Parathyroid adenoma (tissue), 2 donors: ENCODE measurements around the gene CEP85L.

Source experiments
- H2AFZ ChIP-seq: fragments of 300-600 bp; sonication (generic); one replicate; pipeline ENCODE4 v1.7.0; 2017; ENCODE audit warnings: antibody characterized with exemption, mild to moderate bottlenecking
- H3K27ac ChIP-seq: fragments of 300-600 bp; sonication (generic); one replicate; pipeline ENCODE4 v1.7.0; 2017
- H3K27me3 ChIP-seq: fragments of 300-600 bp; sonication (generic); one replicate; pipeline ENCODE4 v1.7.0; 2017; ENCODE audit warnings: low read length; ENCODE audit not compliant: control insufficient read depth, insufficient read depth
- H3K36me3 ChIP-seq: fragments of 300-600 bp; sonication (generic); one replicate; pipeline ENCODE4 v1.7.0; 2017; ENCODE audit warnings: low read length; ENCODE audit not compliant: control insufficient read depth, insufficient read depth
- H3K4me1 ChIP-seq: fragments of 300-600 bp; sonication (generic); one replicate; pipeline ENCODE4 v1.7.0; 2017; ENCODE audit warnings: control low read depth
- H3K4me2 ChIP-seq: fragments of 300-600 bp; sonication (generic); one replicate; pipeline ENCODE4 v1.7.0; 2017; ENCODE audit warnings: low read length
- H3K4me3 ChIP-seq: fragments of 300-600 bp; sonication (generic); one replicate; pipeline ENCODE4 v1.7.0; 2017; ENCODE audit warnings: low read depth, low read length
- H3K79me2 ChIP-seq: fragments of 300-600 bp; sonication (generic); one replicate; pipeline ENCODE4 v1.7.0; 2017; ENCODE audit warnings: control low read depth
- H3K9ac ChIP-seq: fragments of 300-600 bp; sonication (generic); one replicate; pipeline ENCODE4 v1.7.0; 2017; ENCODE audit warnings: mild to moderate bottlenecking
- H3K9me3 ChIP-seq: fragments of 300-600 bp; sonication (generic); one replicate; pipeline ENCODE4 v1.7.0; 2017; ENCODE audit warnings: low read length; ENCODE audit not compliant: control insufficient read depth
- CTCF ChIP-seq: fragments of 300-600 bp; sonication (generic); IDR thresholded peaks from one replicate; pipeline ENCODE4 v1.7.0; 2017; ENCODE audit warnings: antibody characterized with exemption, mild to moderate bottlenecking
- donor health status: primary hyperparathyroidism.

The CEP85L gene

GRCh38 chr6:118663993-118664985, 12.9 kb upstream of the CEP85L start:
- Histone ChIP-seq H3K36me3 (no peaks in the 10 kb centered on the region), H2AFZ (peak overlapping the region; percentile 79), H3K4me1 (peaks cover 36% of the 10 kb centered on the region), H3K27me3 (no peaks in the 10 kb centered on the region), H3K9me3 (no peaks in the 10 kb centered on the region), H3K27ac (peak overlapping the region; percentile 82), H3K79me2 (no peaks in the 10 kb centered on the region), H3K9ac (no peak overlapping the region), H3K4me3 (peak overlapping the region; percentile 46), H3K4me2 (peak overlapping the region; percentile 50)
- TF ChIP-seq CTCF = no peak

DNA sequence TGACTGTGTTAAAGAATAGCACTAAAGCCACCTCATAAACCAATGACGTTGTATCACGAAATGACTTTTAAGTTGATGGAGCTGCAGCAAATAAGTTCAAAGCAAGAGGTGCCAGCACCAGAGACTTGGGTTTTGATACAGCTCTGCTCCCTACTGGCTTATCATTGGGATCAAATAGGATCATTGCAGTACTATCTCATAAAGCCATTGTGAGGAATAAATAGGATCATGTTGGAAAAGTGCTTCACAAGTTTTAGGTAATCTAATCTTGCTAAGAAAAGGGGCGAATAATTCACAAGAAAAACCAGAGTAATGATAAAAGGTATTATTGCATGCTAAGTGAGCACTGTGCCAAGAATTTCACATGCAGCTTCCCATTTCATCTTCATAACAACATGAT, 10.4 kb upstream of the CEP85L start:
- no peak for TF ChIP-seq CTCF
- Histone ChIP-seq H3K4me1 (peaks cover 33% of the 10 kb centered on the region), H3K27ac (no peak overlapping the region), H3K4me3 (no peak overlapping the region), H3K4me2 (no peak overlapping the region), H3K27me3 (no peaks in the 10 kb centered on the region), H3K9ac (no peak overlapping the region), H3K79me2 (no peaks in the 10 kb centered on the region), H2AFZ (no peak overlapping the region), H3K9me3 (no peaks in the 10 kb centered on the region), H3K36me3 (no peaks in the 10 kb centered on the region)

DNA sequence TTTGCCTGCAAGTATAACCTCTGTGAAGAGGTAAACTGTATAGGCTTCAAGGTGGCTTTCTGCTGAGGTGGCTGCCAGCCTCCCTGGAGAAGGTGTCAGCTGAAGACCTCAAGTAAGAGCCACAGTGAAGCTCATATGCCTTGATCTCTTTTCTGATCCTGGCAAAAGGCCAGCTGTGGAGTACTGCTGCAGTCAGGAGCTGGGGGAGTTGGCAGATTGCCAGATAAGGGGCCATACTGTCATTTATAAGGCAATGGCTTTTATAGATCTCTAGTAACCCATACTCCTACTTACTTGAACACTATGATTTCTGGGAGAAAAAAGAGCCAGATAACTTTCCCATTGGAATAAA, 8.8 kb upstream of the CEP85L start:
- Histone ChIP-seq H3K27ac (peak overlapping the region; percentile 89), H3K9ac (no peak overlapping the region), H3K4me1 (peaks cover 30% of the 10 kb centered on the region), H3K4me2 (peak overlapping the region; percentile 20), H3K27me3 (no peaks in the 10 kb centered on the region), H3K4me3 (no peak overlapping the region), H3K9me3 (no peaks in the 10 kb centered on the region), H2AFZ (peak overlapping the region; percentile 77), H3K79me2 (no peaks in the 10 kb centered on the region), H3K36me3 (no peaks in the 10 kb centered on the region)
- TF ChIP-seq CTCF = no peak

DNA sequence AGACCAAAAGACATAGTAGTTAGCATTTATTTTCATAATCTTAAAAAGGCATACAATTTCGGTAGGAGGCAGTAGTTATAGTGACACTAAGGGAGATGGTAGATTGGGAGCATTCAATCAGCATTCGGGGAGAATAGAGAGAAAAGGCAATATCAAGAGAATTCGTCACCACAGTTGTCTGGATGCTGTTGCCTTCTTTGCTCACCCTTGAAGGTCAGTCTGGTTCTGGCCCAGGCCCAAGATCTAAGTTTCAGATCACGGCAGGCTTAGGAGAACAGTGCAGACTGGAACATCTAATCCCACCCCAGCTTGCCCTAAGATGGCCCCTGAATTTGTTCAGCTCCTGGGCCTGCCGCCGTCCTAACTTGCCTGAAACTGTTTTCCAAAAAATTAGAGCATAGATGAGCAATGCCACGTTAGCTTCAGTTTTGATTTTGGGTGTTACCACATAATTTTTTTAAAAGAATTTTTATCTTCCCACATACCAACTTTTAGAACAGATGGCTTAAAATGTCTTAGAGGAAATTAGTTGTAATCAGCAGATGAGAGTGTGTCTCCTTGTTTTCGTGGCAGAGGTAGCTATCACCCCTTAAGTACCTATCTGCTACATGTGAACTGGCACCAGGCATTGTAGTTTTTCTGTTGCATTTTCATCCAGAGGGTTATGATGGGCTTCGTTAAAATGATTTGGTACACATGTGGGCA, 8.3 kb upstream of the CEP85L start:
- Histone ChIP-seq H3K27me3 (no peaks in the 10 kb centered on the region), H3K9ac (no peak overlapping the region), H3K4me1 (peaks cover 28% of the 10 kb centered on the region), H3K36me3 (no peaks in the 10 kb centered on the region), H2AFZ (peak overlapping the region; percentile 77), H3K4me2 (peak overlapping the region; percentile 20), H3K4me3 (no peak overlapping the region), H3K9me3 (no peaks in the 10 kb centered on the region), H3K27ac (peak overlapping the region; percentile 89), H3K79me2 (no peaks in the 10 kb centered on the region)
- TF ChIP-seq CTCF = peak; percentile 14
